GM23338 (cell line): ENCODE measurements around the gene MCMBP. TPM values are rescaled to one million over a fixed set of nuclear protein-coding genes. Genes with fewer than 3 reads are reported as not detected.
"Not testable (repeated sequence)": the region's sequence is repeated elsewhere in the genome, so short reads cannot be mapped to it uniquely, and the experiment has no call there.

Source experiments
- ATAC-seq: fragments of 200-7000 bp; cut with Tn5 transposase; 3 replicates; pipeline ENCODE4 v1.9.1; 2020
- DNase-seq: peaks from one replicate; pipeline ENCODE4 v3.0.0-alpha.2; 2015; ENCODE audit warnings: low spot score
- H2AFZ ChIP-seq: fragments of 200-600 bp; sonication (generic); 2 replicates; pipeline ENCODE4 v1.8.0; 2016; ENCODE audit warnings: antibody characterized with exemption, mild to moderate bottlenecking, moderate library complexity
- H3F3A ChIP-seq: fragments of 200-600 bp; sonication (generic); replicated peaks from 2 replicates; pipeline ENCODE4 v1.8.0; 2017; ENCODE audit warnings: antibody characterized with exemption, mixed run types, low read depth
- H3K27ac ChIP-seq: fragments of 200-600 bp; sonication (generic); 2 replicates; pipeline ENCODE4 v1.6.1; 2016; ENCODE audit warnings: low read depth
- H3K27me3 ChIP-seq: fragments of 200-600 bp; sonication (generic); 2 replicates; pipeline ENCODE4 v1.8.0; 2016; ENCODE audit warnings: mild to moderate bottlenecking, mixed run types, moderate library complexity; ENCODE audit not compliant: insufficient read depth
- H3K36me3 ChIP-seq: fragments of 200-600 bp; sonication (generic); 2 replicates; pipeline ENCODE4 v1.8.0; 2016; ENCODE audit warnings: mild to moderate bottlenecking; ENCODE audit not compliant: insufficient read depth
- H3K4me1 ChIP-seq: fragments of 200-600 bp; sonication (generic); 2 replicates; pipeline ENCODE4 v1.8.0; 2016; ENCODE audit warnings: mild to moderate bottlenecking, moderate library complexity; ENCODE audit not compliant: insufficient read depth
- H3K4me2 ChIP-seq: fragments of 200-600 bp; sonication (generic); 2 replicates; pipeline ENCODE4 v1.7.1; 2017; ENCODE audit warnings: mixed run types
- H3K4me3 ChIP-seq: fragments of 200-600 bp; sonication (generic); 2 replicates; pipeline ENCODE4 v1.6.1; 2016; ENCODE audit warnings: mixed run types
- H3K79me2 ChIP-seq: fragments of 200-600 bp; sonication (generic); replicated peaks from 2 replicates; pipeline ENCODE4 v1.8.0; 2017; ENCODE audit warnings: mild to moderate bottlenecking; ENCODE audit not compliant: insufficient read depth
- H3K9me2 ChIP-seq: fragments of 200-600 bp; sonication (generic); 2 replicates; pipeline ENCODE4 v1.8.0; 2017; ENCODE audit not compliant: insufficient read depth
- H4K20me1 ChIP-seq: fragments of 200-600 bp; sonication (generic); replicated peaks from 2 replicates; pipeline ENCODE4 v1.8.0; 2017; ENCODE audit warnings: mild to moderate bottlenecking; ENCODE audit not compliant: insufficient read depth
- H3K27ac Mint-ChIP-seq: 2 replicates; pipeline ENCODE4 v1.8.0; 2020; ENCODE audit warnings: inconsistent platforms, mild to moderate bottlenecking, moderate library complexity, mixed read lengths
- H3K27me3 Mint-ChIP-seq: 3 replicates; pipeline ENCODE4 v1.8.0; 2022; ENCODE audit warnings: low read depth, mild to moderate bottlenecking, moderate library complexity, mixed read lengths, inconsistent platforms; ENCODE audit not compliant: insufficient read depth, poor library complexity
- H3K36me3 Mint-ChIP-seq: 3 replicates; pipeline ENCODE4 v1.8.0; 2021; ENCODE audit warnings: low read depth, mild to moderate bottlenecking, inconsistent platforms, moderate library complexity, mixed read lengths
- H3K4me1 Mint-ChIP-seq: 3 replicates; pipeline ENCODE4 v1.8.0; 2020; ENCODE audit warnings: mild to moderate bottlenecking, inconsistent platforms, mixed read lengths
- H3K4me3 Mint-ChIP-seq: 3 replicates; pipeline ENCODE4 v1.8.0; 2021; ENCODE audit warnings: moderate library complexity, mild to moderate bottlenecking, inconsistent platforms, mixed read lengths
- H3K9me3 Mint-ChIP-seq: 3 replicates; pipeline ENCODE4 v1.8.0; 2020; ENCODE audit warnings: moderate library complexity, mild to moderate bottlenecking, inconsistent platforms, mixed read lengths
- polyA plus RNA-seq: library from polyadenylated mRNA; unstranded; fragments of >200 nt; fragmentation: Nextera tagmentation; extraction: Ambion mirVana; gene quantifications from 2 replicates; pipeline ENCODE4 v1.2.1, GENCODE V29; 2016
- total RNA-seq: library from RNA; depleted of rRNA; stranded (reverse); fragments of >200 nt; shearing (Covaris generic); gene quantifications from 2 replicates; pipeline ENCODE4 v1.2.3, GENCODE V29; 2014

MCMBP gene
- total and polyA plus RNA-seq, 2 experiments from 2014 or later = 30.9 to 76.6 TPM

GRCh38 chr10:119889201-119889600, 16.6 kb upstream of the MCMBP start:
- not testable (repeated sequence) for ATAC-seq, H4K20me1 ChIP-seq, H2AFZ ChIP-seq, H3K27me3 ChIP-seq, H3K36me3 Mint-ChIP-seq, H3K4me3 ChIP-seq, H3K4me3 Mint-ChIP-seq, H3K9me3 Mint-ChIP-seq, H3K9me2 ChIP-seq, H3K27ac ChIP-seq, H3F3A ChIP-seq, H3K36me3 ChIP-seq, H3K27ac Mint-ChIP-seq, H3K27me3 Mint-ChIP-seq, DNase-seq, H3K4me1 ChIP-seq, H3K4me2 ChIP-seq
- peaks cover 20% of the 10 kb centered on the region for H3K4me1 Mint-ChIP-seq
- peaks cover 16% of the 10 kb centered on the region for H3K79me2 ChIP-seq

- H2AFZ ChIP-seq, H3K9me3 Mint-ChIP-seq, H3K4me3 Mint-ChIP-seq, H3K36me3 Mint-ChIP-seq, H3K27me3 ChIP-seq, H3K4me2 ChIP-seq, H3K27ac ChIP-seq, H4K20me1 ChIP-seq, H3K4me3 ChIP-seq, H3K9me2 ChIP-seq, DNase-seq, H3K4me1 ChIP-seq, H3K27ac Mint-ChIP-seq, H3F3A ChIP-seq, H3K36me3 ChIP-seq, ATAC-seq, H3K27me3 Mint-ChIP-seq: not testable (repeated sequence)
- peaks cover 12% of the 10 kb centered on the region for H3K79me2 ChIP-seq
- peaks cover 19% of the 10 kb centered on the region for H3K4me1 Mint-ChIP-seq
Observed at GRCh38 chr10:119888715-119889114, 16.1 kb upstream of the MCMBP start.

GRCh38 chr10:119886070-119886469, 13.4 kb upstream of the MCMBP start:
- not testable (repeated sequence) for H3K27me3 ChIP-seq, H3K27ac Mint-ChIP-seq, H3K36me3 ChIP-seq, H3K4me2 ChIP-seq, H3K9me3 Mint-ChIP-seq, H3K36me3 Mint-ChIP-seq, H3K4me1 ChIP-seq, H3F3A ChIP-seq, H3K27ac ChIP-seq, H3K4me3 ChIP-seq, H2AFZ ChIP-seq, DNase-seq, H3K27me3 Mint-ChIP-seq, H3K9me2 ChIP-seq, H4K20me1 ChIP-seq, H3K4me3 Mint-ChIP-seq, ATAC-seq, H3K79me2 ChIP-seq
- H3K4me1 Mint-ChIP-seq = peaks cover 13% of the 10 kb centered on the region; the same call in 2 of the 3 replicates

- H3K27me3 ChIP-seq = not testable (repeated sequence)
- peaks cover 11% of the 10 kb centered on the region; the same call in 2 of the 3 replicates for H3K4me1 Mint-ChIP-seq
Observed at GRCh38 chr10:119883901-119884611, 11.4 kb upstream of the MCMBP start.

More at GRCh38 chr10:119883901-119884611, 11.4 kb upstream of the MCMBP start:
- not testable (repeated sequence) for ATAC-seq, H3K36me3 ChIP-seq, H3K4me3 Mint-ChIP-seq, H3K27me3 Mint-ChIP-seq, H4K20me1 ChIP-seq, H2AFZ ChIP-seq, H3K27ac Mint-ChIP-seq, H3K9me2 ChIP-seq, H3K4me2 ChIP-seq, H3K36me3 Mint-ChIP-seq, H3K4me1 ChIP-seq, H3K9me3 Mint-ChIP-seq, H3K4me3 ChIP-seq, DNase-seq, H3K79me2 ChIP-seq, H3F3A ChIP-seq, H3K27ac ChIP-seq
